Measurements from ENCODE around the gene SLC39A7.

Gene SLC39A7

GRCh38 chr6:33241968-33242367 lies 41.3 kb downstream of the SLC39A7 start:
- Mint-ChIP-seq H3K27ac (no peak overlapping the region), H3K36me3 (ENCODE audit: low read depth) (no peaks in the 10 kb centered on the region), H3K9me3 (no peaks in the 10 kb centered on the region), H3K27me3 (peaks cover 35% of the 10 kb centered on the region), H3K4me1 (ENCODE audit: low read depth) (peaks cover 14% of the 10 kb centered on the region), H3K4me3 (no peak overlapping the region)
- intact Hi-C loops (cut with micrococcal nuclease), result no loop called here

GRCh38 chr6:33243476-33243875 lies 42.8 kb downstream of the SLC39A7 start:
- H3K36me3 Mint-ChIP-seq (ENCODE audit: low read depth), result no peaks in the 10 kb centered on the region
- H3K27ac Mint-ChIP-seq, result no peak overlapping the region
- peaks cover 34% of the 10 kb centered on the region for H3K27me3 Mint-ChIP-seq

GRCh38 chr6:33247977-33248642 lies 47.4 kb downstream of the SLC39A7 start:
- Mint-ChIP-seq H3K9me3 (no peaks in the 10 kb centered on the region), H3K27me3 (peaks cover 10% of the 10 kb centered on the region), H3K27ac (peak overlapping the region; percentile 92), H3K4me3 (peak overlapping the region; percentile 82), H3K36me3 (ENCODE audit: low read depth) (peaks cover 26% of the 10 kb centered on the region), H3K4me1 (ENCODE audit: low read depth) (peaks cover 48% of the 10 kb centered on the region)
- intact Hi-C loops (cut with micrococcal nuclease), result loop anchor here (2.0 kb wide), 4 partner anchors 47 to 233 kb away; partner anchors contain the start of genes RGL2, RXRB and SLC39A7

More at GRCh38 chr6:33243476-33243875, 42.8 kb downstream of the SLC39A7 start:
- H3K4me1 Mint-ChIP-seq (ENCODE audit: low read depth), result peaks cover 21% of the 10 kb centered on the region
- intact Hi-C loops (cut with micrococcal nuclease), result no loop called here
- H3K4me3 Mint-ChIP-seq, result no peak overlapping the region
- no peaks in the 10 kb centered on the region for H3K9me3 Mint-ChIP-seq

- no peaks in the 10 kb centered on the region for H3K9me3 Mint-ChIP-seq
- H3K27ac Mint-ChIP-seq, result peak overlapping the region; percentile 92
- H3K27me3 Mint-ChIP-seq, result peaks cover 8% of the 10 kb centered on the region
- intact Hi-C loops (cut with micrococcal nuclease), result loop anchor here (2.0 kb wide), 4 partner anchors 48 to 234 kb away; partner anchors contain the start of genes RGL2, RXRB and SLC39A7
- H3K4me1 Mint-ChIP-seq (ENCODE audit: low read depth), result peaks cover 49% of the 10 kb centered on the region
- H3K4me3 Mint-ChIP-seq, result peak overlapping the region; percentile 82
- H3K36me3 Mint-ChIP-seq (ENCODE audit: low read depth), result peaks cover 26% of the 10 kb centered on the region
Measured at GRCh38 chr6:33248643-33248931, 47.9 kb downstream of the SLC39A7 start.

- H3K27me3 Mint-ChIP-seq, result peaks cover 6% of the 10 kb centered on the region
- no peaks in the 10 kb centered on the region for H3K9me3 Mint-ChIP-seq
- intact Hi-C loops (cut with micrococcal nuclease), result loop anchor here (1.0 to 2.0 kb wide), 5 partner anchors 48 to 234 kb away; partner anchors contain the start of genes RGL2, RXRB and SLC39A7
- peak overlapping the region; percentile 82 for H3K4me3 Mint-ChIP-seq
- H3K27ac Mint-ChIP-seq, result peak overlapping the region; percentile 92
- H3K36me3 Mint-ChIP-seq (ENCODE audit: low read depth), result peaks cover 26% of the 10 kb centered on the region
- peaks cover 49% of the 10 kb centered on the region for H3K4me1 Mint-ChIP-seq (ENCODE audit: low read depth)
Measured at GRCh38 chr6:33248932-33249731, 48.5 kb downstream of the SLC39A7 start.

GRCh38 chr6:33249732-33250630 lies 49.3 kb downstream of the SLC39A7 start:
- H3K4me1 Mint-ChIP-seq (ENCODE audit: low read depth), result peaks cover 49% of the 10 kb centered on the region
- H3K27ac Mint-ChIP-seq, result peak overlapping the region; percentile 92
- H3K36me3 Mint-ChIP-seq (ENCODE audit: low read depth), result peaks cover 26% of the 10 kb centered on the region
- peaks cover 6% of the 10 kb centered on the region for H3K27me3 Mint-ChIP-seq
- peak overlapping the region; percentile 82 for H3K4me3 Mint-ChIP-seq
- intact Hi-C loops (cut with micrococcal nuclease), result loop anchor here (1.0 to 2.0 kb wide), 5 partner anchors 49 to 235 kb away; partner anchors contain the start of genes RGL2, RXRB and SLC39A7
- no peaks in the 10 kb centered on the region for H3K9me3 Mint-ChIP-seq

- Mint-ChIP-seq H3K4me3 (peak overlapping the region; percentile 82), H3K27ac (peak overlapping the region; percentile 92), H3K36me3 (ENCODE audit: low read depth) (peaks cover 32% of the 10 kb centered on the region), H3K27me3 (peaks cover 6% of the 10 kb centered on the region), H3K4me1 (ENCODE audit: low read depth) (peaks cover 49% of the 10 kb centered on the region), H3K9me3 (no peaks in the 10 kb centered on the region)
- intact Hi-C loops (cut with micrococcal nuclease), result no loop called here
Measured at GRCh38 chr6:33250731-33251130, 50.1 kb downstream of the SLC39A7 start.

GRCh38 chr6:33251395-33252012 lies 50.8 kb downstream of the SLC39A7 start:
- H3K4me1 Mint-ChIP-seq (ENCODE audit: low read depth), result peaks cover 49% of the 10 kb centered on the region
- peak overlapping the region; percentile 1 for H3K27ac Mint-ChIP-seq
- no peaks in the 10 kb centered on the region for H3K9me3 Mint-ChIP-seq
- intact Hi-C loops (cut with micrococcal nuclease), result no loop called here
- H3K27me3 Mint-ChIP-seq, result peaks cover 3% of the 10 kb centered on the region
- H3K4me3 Mint-ChIP-seq, result no peak overlapping the region
- H3K36me3 Mint-ChIP-seq (ENCODE audit: low read depth), result peaks cover 35% of the 10 kb centered on the region

- H3K36me3 Mint-ChIP-seq (ENCODE audit: low read depth), result peaks cover 41% of the 10 kb centered on the region
- H3K27ac Mint-ChIP-seq, result peak overlapping the region; percentile 47
- H3K4me1 Mint-ChIP-seq (ENCODE audit: low read depth), result peaks cover 49% of the 10 kb centered on the region
- no peaks in the 10 kb centered on the region for H3K27me3 Mint-ChIP-seq
- no peaks in the 10 kb centered on the region for H3K9me3 Mint-ChIP-seq
- H3K4me3 Mint-ChIP-seq, result no peak overlapping the region
- intact Hi-C loops (cut with micrococcal nuclease), result no loop called here
Measured at GRCh38 chr6:33252759-33253158, 52.1 kb downstream of the SLC39A7 start.

Data from dendritic cell treated with granulocyte-macrophage colony-stimulating factor and Interleukin-4, amounts not matched to agents 40 ng/mL and 50 ng/mL, for 4 days (primary cell).